GM23338 (cell line): ENCODE results near the gene SLC25A44. TPM values are rescaled to one million over a fixed set of nuclear protein-coding genes. Genes with fewer than 3 reads are reported as not detected.

Experiments
- ATAC-seq: fragments of 200-7000 bp; cut with Tn5 transposase; 3 replicates; pipeline ENCODE4 v1.9.1; 2020
- DNase-seq: peaks from one replicate; pipeline ENCODE4 v3.0.0-alpha.2; 2015; ENCODE audit warnings: low spot score
- H2AFZ ChIP-seq: fragments of 200-600 bp; sonication (generic); 2 replicates; pipeline ENCODE4 v1.8.0; 2016; ENCODE audit warnings: antibody characterized with exemption, mild to moderate bottlenecking, moderate library complexity
- H3F3A ChIP-seq: fragments of 200-600 bp; sonication (generic); replicated peaks from 2 replicates; pipeline ENCODE4 v1.8.0; 2017; ENCODE audit warnings: antibody characterized with exemption, mixed run types, low read depth
- H3K27ac ChIP-seq: fragments of 200-600 bp; sonication (generic); 2 replicates; pipeline ENCODE4 v1.6.1; 2016; ENCODE audit warnings: low read depth
- H3K27me3 ChIP-seq: fragments of 200-600 bp; sonication (generic); 2 replicates; pipeline ENCODE4 v1.8.0; 2016; ENCODE audit warnings: mild to moderate bottlenecking, mixed run types, moderate library complexity; ENCODE audit not compliant: insufficient read depth
- H3K36me3 ChIP-seq: fragments of 200-600 bp; sonication (generic); 2 replicates; pipeline ENCODE4 v1.8.0; 2016; ENCODE audit warnings: mild to moderate bottlenecking; ENCODE audit not compliant: insufficient read depth
- H3K4me1 ChIP-seq: fragments of 200-600 bp; sonication (generic); 2 replicates; pipeline ENCODE4 v1.8.0; 2016; ENCODE audit warnings: mild to moderate bottlenecking, moderate library complexity; ENCODE audit not compliant: insufficient read depth
- H3K4me2 ChIP-seq: fragments of 200-600 bp; sonication (generic); 2 replicates; pipeline ENCODE4 v1.7.1; 2017; ENCODE audit warnings: mixed run types
- H3K4me3 ChIP-seq: fragments of 200-600 bp; sonication (generic); 2 replicates; pipeline ENCODE4 v1.6.1; 2016; ENCODE audit warnings: mixed run types
- H3K79me2 ChIP-seq: fragments of 200-600 bp; sonication (generic); replicated peaks from 2 replicates; pipeline ENCODE4 v1.8.0; 2017; ENCODE audit warnings: mild to moderate bottlenecking; ENCODE audit not compliant: insufficient read depth
- H3K9me2 ChIP-seq: fragments of 200-600 bp; sonication (generic); 2 replicates; pipeline ENCODE4 v1.8.0; 2017; ENCODE audit not compliant: insufficient read depth
- H4K20me1 ChIP-seq: fragments of 200-600 bp; sonication (generic); replicated peaks from 2 replicates; pipeline ENCODE4 v1.8.0; 2017; ENCODE audit warnings: mild to moderate bottlenecking; ENCODE audit not compliant: insufficient read depth
- H3K27ac Mint-ChIP-seq: 2 replicates; pipeline ENCODE4 v1.8.0; 2020; ENCODE audit warnings: inconsistent platforms, mild to moderate bottlenecking, moderate library complexity, mixed read lengths
- H3K27me3 Mint-ChIP-seq: 3 replicates; pipeline ENCODE4 v1.8.0; 2022; ENCODE audit warnings: low read depth, mild to moderate bottlenecking, moderate library complexity, mixed read lengths, inconsistent platforms; ENCODE audit not compliant: insufficient read depth, poor library complexity
- H3K36me3 Mint-ChIP-seq: 3 replicates; pipeline ENCODE4 v1.8.0; 2021; ENCODE audit warnings: low read depth, mild to moderate bottlenecking, inconsistent platforms, moderate library complexity, mixed read lengths
- H3K4me1 Mint-ChIP-seq: 3 replicates; pipeline ENCODE4 v1.8.0; 2020; ENCODE audit warnings: mild to moderate bottlenecking, inconsistent platforms, mixed read lengths
- H3K4me3 Mint-ChIP-seq: 3 replicates; pipeline ENCODE4 v1.8.0; 2021; ENCODE audit warnings: moderate library complexity, mild to moderate bottlenecking, inconsistent platforms, mixed read lengths
- H3K9me3 Mint-ChIP-seq: 3 replicates; pipeline ENCODE4 v1.8.0; 2020; ENCODE audit warnings: moderate library complexity, mild to moderate bottlenecking, inconsistent platforms, mixed read lengths
- CREB1 ChIP-seq: fragments of 250-450 bp; sonication (Bioruptor Pico); IDR thresholded peaks from 2 replicates; pipeline ENCODE4 v1.5.0; 2020; ENCODE audit warnings: low read depth, mild to moderate bottlenecking, moderate library complexity
- CTCF ChIP-seq, 2 experiments: fragments of 200-600 bp in 1 of 2; sonication (generic) in 1 of 2; conservative IDR thresholded peaks; 2 replicates each; pipeline versions ENCODE4 v1.5.1 to v1.6.1; 2016 to 2017; ENCODE audit warnings: antibody characterized with exemption in 2 of 2, low read depth in 2 of 2, mild to moderate bottlenecking in 2 of 2, moderate library complexity in 1 of 2
- EZH2 ChIP-seq: fragments of 200-600 bp; sonication (generic); IDR thresholded peaks from one replicate; pipeline ENCODE4 v1.8.0; 2017; ENCODE audit warnings: antibody characterized with exemption, mild to moderate bottlenecking, low read depth; ENCODE audit not compliant: unreplicated experiment
- EZH2phosphoT487 ChIP-seq: fragments of 200-600 bp; sonication (generic); IDR thresholded peaks from one replicate; pipeline ENCODE4 v1.8.1; 2018; ENCODE audit warnings: antibody characterized with exemption; ENCODE audit not compliant: unreplicated experiment
- JUNB ChIP-seq: IDR thresholded peaks from one replicate; pipeline ENCODE4 v1.6.1; 2016; ENCODE audit warnings: antibody characterized with exemption; ENCODE audit not compliant: unreplicated experiment
- NANOG ChIP-seq: IDR thresholded peaks from 2 replicates; pipeline ENCODE4 v1.6.1; 2016; ENCODE audit warnings: antibody characterized with exemption, borderline replicate concordance
- POLR2AphosphoS5 ChIP-seq: IDR thresholded peaks from 2 replicates; pipeline ENCODE4 v1.6.1; 2016; ENCODE audit warnings: antibody characterized with exemption, low read depth
- REST ChIP-seq: IDR thresholded peaks from one replicate; pipeline ENCODE4 v1.6.1; 2018; ENCODE audit warnings: antibody characterized with exemption; ENCODE audit not compliant: unreplicated experiment
- STAT1 ChIP-seq: IDR thresholded peaks from one replicate; pipeline ENCODE4 v1.6.1; 2016; ENCODE audit warnings: antibody characterized with exemption; ENCODE audit not compliant: unreplicated experiment
- ZNF114 ChIP-seq: fragments of 250-450 bp; sonication (Bioruptor Pico); IDR thresholded peaks from 2 replicates; pipeline ENCODE4 v1.5.0; 2020; ENCODE audit warnings: mild to moderate bottlenecking, moderate library complexity
- ZNF331 ChIP-seq: fragments of 250-450 bp; sonication (Bioruptor Pico); IDR thresholded peaks from 2 replicates; pipeline ENCODE4 v1.5.0; 2020; ENCODE audit warnings: low read depth, mild to moderate bottlenecking, moderate library complexity
- polyA plus RNA-seq: library from polyadenylated mRNA; unstranded; fragments of >200 nt; fragmentation: Nextera tagmentation; extraction: Ambion mirVana; gene quantifications from 2 replicates; pipeline ENCODE4 v1.2.1, GENCODE V29; 2016
- total RNA-seq: library from RNA; depleted of rRNA; stranded (reverse); fragments of >200 nt; shearing (Covaris generic); gene quantifications from 2 replicates; pipeline ENCODE4 v1.2.3, GENCODE V29; 2014
- TF ChIP-seq, protein P1 (sequence below): IDR thresholded peaks from 2 replicates; pipeline ENCODE4 v1.6.1; 2016; ENCODE audit warnings: antibody characterized with exemption
- TF ChIP-seq, protein P2 (sequence below): fragments of 250-450 bp; sonication (Bioruptor Pico); IDR thresholded peaks from 2 replicates; pipeline ENCODE4 v1.5.0; 2020; ENCODE audit warnings: mild to moderate bottlenecking, moderate library complexity

The SLC25A44 gene
- total and polyA plus RNA-seq, 2 experiments from 2014 or later, result 7.0 to 25.1 TPM

DNA sequence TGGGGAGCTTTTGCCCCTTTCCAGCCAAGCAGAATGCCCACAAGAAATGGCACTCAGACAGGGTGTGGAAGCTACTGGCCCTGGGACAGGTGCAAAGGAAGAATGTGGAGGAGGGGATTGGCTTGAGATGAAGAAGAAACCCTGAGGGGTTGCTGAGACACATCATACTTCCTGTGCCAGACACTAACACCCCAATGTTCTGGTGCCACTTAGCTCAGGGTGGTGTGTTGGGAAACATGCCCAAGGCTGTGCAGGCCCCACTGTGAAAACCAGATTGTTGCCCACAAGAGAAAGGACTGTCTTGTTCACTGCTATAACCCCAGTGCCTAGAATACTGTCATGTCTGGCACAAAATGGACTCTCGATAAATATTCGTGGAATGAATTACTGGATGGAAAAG lies 63.8 kb downstream of the SLC25A44 start:
- Histone ChIP-seq H3K27me3 (no peaks in the 10 kb centered on the region), H3K4me3 (no peak overlapping the region), H3K4me1 (no peaks in the 10 kb centered on the region), H3F3A (peaks cover 3% of the 10 kb centered on the region; the same call in 1 of the 2 replicates), H4K20me1 (peaks cover 3% of the 10 kb centered on the region; the same call in 1 of the 2 replicates), H3K4me2 (no peak overlapping the region), H3K27ac (no peak overlapping the region), H3K36me3 (peaks cover 57% of the 10 kb centered on the region), H3K79me2 (no peaks in the 10 kb centered on the region), H2AFZ (no peak overlapping the region), H3K9me2 (no peaks in the 10 kb centered on the region)
- DNase-seq (no peak), ATAC-seq (no peak)
- H3K27ac Mint-ChIP-seq, result no peak overlapping the region
- peaks cover 77% of the 10 kb centered on the region for H3K36me3 Mint-ChIP-seq
- H3K27me3 Mint-ChIP-seq, result peaks cover 7% of the 10 kb centered on the region
- no peaks in the 10 kb centered on the region for H3K9me3 Mint-ChIP-seq
- no peak overlapping the region for H3K4me3 Mint-ChIP-seq
- TF ChIP-seq EZH2phosphoT487, result no peak
- TF ChIP-seq, protein P1, sequence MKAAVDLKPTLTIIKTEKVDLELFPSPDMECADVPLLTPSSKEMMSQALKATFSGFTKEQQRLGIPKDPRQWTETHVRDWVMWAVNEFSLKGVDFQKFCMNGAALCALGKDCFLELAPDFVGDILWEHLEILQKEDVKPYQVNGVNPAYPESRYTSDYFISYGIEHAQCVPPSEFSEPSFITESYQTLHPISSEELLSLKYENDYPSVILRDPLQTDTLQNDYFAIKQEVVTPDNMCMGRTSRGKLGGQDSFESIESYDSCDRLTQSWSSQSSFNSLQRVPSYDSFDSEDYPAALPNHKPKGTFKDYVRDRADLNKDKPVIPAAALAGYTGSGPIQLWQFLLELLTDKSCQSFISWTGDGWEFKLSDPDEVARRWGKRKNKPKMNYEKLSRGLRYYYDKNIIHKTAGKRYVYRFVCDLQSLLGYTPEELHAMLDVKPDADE, result no peak
- TF ChIP-seq ZNF331 (CRISPR knock-in tag), result no peak
- TF ChIP-seq EZH2, result no peak
- no peak for TF ChIP-seq REST
- TF ChIP-seq STAT1, result no peak
- TF ChIP-seq, protein P2, sequence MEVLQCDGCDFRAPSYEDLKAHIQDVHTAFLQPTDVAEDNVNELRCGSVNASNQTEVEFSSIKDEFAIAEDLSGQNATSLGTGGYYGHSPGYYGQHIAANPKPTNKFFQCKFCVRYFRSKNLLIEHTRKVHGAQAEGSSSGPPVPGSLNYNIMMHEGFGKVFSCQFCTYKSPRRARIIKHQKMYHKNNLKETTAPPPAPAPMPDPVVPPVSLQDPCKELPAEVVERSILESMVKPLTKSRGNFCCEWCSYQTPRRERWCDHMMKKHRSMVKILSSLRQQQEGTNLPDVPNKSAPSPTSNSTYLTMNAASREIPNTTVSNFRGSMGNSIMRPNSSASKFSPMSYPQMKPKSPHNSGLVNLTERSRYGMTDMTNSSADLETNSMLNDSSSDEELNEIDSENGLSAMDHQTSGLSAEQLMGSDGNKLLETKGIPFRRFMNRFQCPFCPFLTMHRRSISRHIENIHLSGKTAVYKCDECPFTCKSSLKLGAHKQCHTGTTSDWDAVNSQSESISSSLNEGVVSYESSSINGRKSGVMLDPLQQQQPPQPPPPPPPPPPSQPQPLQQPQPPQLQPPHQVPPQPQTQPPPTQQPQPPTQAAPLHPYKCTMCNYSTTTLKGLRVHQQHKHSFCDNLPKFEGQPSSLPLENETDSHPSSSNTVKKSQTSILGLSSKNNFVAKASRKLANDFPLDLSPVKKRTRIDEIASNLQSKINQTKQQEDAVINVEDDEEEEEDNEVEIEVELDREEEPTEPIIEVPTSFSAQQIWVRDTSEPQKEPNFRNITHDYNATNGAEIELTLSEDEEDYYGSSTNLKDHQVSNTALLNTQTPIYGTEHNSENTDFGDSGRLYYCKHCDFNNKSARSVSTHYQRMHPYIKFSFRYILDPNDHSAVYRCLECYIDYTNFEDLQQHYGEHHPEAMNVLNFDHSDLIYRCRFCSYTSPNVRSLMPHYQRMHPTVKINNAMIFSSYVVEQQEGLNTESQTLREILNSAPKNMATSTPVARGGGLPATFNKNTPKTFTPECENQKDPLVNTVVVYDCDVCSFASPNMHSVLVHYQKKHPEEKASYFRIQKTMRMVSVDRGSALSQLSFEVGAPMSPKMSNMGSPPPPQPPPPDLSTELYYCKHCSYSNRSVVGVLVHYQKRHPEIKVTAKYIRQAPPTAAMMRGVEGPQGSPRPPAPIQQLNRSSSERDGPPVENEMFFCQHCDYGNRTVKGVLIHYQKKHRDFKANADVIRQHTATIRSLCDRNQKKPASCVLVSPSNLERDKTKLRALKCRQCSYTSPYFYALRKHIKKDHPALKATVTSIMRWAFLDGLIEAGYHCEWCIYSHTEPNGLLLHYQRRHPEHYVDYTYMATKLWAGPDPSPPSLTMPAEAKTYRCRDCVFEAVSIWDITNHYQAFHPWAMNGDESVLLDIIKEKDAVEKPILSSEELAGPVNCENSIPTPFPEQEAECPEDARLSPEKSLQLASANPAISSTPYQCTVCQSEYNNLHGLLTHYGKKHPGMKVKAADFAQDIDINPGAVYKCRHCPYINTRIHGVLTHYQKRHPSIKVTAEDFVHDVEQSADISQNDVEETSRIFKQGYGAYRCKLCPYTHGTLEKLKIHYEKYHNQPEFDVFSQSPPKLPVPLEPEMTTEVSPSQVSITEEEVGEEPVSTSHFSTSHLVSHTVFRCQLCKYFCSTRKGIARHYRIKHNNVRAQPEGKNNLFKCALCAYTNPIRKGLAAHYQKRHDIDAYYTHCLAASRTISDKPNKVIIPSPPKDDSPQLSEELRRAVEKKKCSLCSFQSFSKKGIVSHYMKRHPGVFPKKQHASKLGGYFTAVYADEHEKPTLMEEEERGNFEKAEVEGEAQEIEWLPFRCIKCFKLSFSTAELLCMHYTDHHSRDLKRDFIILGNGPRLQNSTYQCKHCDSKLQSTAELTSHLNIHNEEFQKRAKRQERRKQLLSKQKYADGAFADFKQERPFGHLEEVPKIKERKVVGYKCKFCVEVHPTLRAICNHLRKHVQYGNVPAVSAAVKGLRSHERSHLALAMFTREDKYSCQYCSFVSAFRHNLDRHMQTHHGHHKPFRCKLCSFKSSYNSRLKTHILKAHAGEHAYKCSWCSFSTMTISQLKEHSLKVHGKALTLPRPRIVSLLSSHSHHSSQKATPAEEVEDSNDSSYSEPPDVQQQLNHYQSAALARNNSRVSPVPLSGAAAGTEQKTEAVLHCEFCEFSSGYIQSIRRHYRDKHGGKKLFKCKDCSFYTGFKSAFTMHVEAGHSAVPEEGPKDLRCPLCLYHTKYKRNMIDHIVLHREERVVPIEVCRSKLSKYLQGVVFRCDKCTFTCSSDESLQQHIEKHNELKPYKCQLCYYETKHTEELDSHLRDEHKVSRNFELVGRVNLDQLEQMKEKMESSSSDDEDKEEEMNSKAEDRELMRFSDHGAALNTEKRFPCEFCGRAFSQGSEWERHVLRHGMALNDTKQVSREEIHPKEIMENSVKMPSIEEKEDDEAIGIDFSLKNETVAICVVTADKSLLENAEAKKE (CRISPR knock-in tag), result no peak
- TF ChIP-seq ZNF114 (CRISPR knock-in tag), result no peak
- TF ChIP-seq JUNB, result no peak
- TF ChIP-seq CREB1 (CRISPR knock-in tag), result no peak
- no peak for TF ChIP-seq NANOG
- no peak for TF ChIP-seq CTCF (conservative IDR thresholded peaks at IDR 0.05; ENCODE audit: low read depth in 2 of 2)
- no peak for TF ChIP-seq POLR2AphosphoS5
- no peaks in the 10 kb centered on the region for H3K4me1 Mint-ChIP-seq
